ENCODE results near the gene HTR3D.

DNA sequence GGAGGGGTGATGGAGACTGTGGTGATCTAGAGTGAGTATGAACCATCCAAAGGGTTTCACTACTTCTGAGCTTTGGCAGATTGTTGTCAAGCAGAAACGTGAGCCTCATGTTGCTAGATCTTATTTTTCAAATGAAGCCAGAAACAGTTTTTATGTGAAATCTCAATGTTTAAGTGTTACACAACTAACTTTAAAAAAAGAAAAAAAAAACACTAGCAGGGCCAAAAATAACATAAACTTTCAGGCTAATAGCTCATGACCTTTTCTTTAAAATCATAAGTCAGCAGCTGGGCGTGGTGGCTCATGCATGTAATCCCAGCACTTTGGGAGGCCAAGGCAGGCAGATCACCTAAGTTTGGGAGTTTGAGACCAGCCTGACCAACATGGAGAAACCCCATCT, 2.1 kb upstream of the HTR3D start:
- TF ChIP-seq EZH2 (IDR thresholded peaks at IDR 0.05) (no peak), POLR2AphosphoS5 (IDR thresholded peaks at IDR 0.05; ENCODE audit: borderline replicate concordance, low read depth, low read length) (no peak)

All from SK-N-MC (cell line).